Astrocyte (in vitro differentiated cells and primary cell): Measurements from ENCODE around the gene CTR9.

ENCODE experiments used
- EZH2 ChIP-seq: IDR thresholded peaks from 2 replicates; pipeline ENCODE4 v1.6.1; 2012; ENCODE audit warnings: mild to moderate bottlenecking, low read length, inconsistent platforms; ENCODE audit not compliant: insufficient read depth
- TF ChIP-seq, protein P1 (sequence below): IDR thresholded peaks from 2 replicates; pipeline ENCODE4 v1.5.1; 2011; ENCODE audit warnings: low read depth, mild to moderate bottlenecking, inconsistent platforms, low read length, moderate library complexity; ENCODE audit not compliant: insufficient read depth

DNA sequence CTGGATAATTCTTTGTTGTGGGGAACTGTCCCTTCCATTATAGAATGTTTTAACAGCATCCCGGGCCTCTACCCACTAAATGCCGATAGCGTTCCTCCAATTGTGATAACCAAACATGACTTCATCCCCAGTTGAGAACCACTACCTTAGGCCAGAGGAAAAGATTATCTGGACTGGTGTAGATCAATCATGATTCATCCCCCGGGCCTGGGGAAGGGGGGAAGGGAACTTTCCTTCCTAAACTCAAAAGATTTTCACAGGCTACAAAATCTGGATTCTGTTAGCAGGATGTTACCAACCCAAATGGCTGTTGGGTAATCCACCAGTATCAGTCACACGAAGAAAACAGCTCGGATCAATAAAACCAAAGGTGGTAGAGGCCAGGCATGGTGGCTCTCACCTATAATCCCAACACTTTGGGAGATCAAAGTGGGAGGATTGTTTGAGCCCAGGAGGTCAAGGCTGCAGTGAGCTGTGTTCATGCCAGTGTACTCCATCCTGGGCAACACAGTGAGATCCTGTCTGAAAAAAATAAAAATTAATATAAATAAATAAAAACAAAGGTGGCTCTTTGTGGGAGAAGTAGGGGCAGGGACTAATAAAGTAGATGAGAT is 10.1 kb downstream of the CTR9 start:
- TF ChIP-seq, protein P1, sequence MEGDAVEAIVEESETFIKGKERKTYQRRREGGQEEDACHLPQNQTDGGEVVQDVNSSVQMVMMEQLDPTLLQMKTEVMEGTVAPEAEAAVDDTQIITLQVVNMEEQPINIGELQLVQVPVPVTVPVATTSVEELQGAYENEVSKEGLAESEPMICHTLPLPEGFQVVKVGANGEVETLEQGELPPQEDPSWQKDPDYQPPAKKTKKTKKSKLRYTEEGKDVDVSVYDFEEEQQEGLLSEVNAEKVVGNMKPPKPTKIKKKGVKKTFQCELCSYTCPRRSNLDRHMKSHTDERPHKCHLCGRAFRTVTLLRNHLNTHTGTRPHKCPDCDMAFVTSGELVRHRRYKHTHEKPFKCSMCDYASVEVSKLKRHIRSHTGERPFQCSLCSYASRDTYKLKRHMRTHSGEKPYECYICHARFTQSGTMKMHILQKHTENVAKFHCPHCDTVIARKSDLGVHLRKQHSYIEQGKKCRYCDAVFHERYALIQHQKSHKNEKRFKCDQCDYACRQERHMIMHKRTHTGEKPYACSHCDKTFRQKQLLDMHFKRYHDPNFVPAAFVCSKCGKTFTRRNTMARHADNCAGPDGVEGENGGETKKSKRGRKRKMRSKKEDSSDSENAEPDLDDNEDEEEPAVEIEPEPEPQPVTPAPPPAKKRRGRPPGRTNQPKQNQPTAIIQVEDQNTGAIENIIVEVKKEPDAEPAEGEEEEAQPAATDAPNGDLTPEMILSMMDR, result no peak
- TF ChIP-seq EZH2, result no peak
